Endothelial cell of umbilical vein (primary cell): ENCODE results near the gene CAMTA1. TPM values are rescaled to one million over a fixed set of nuclear protein-coding genes. Genes with fewer than 3 reads are reported as not detected.

Experiments used
- BruUV-seq: library from RNA; stranded (reverse); fragments of 400-500 nt; replicated peaks from 2 replicates; lab custom pipeline; 2021; lab: Mats Ljungman, UMichigan
- CTCF ChIA-PET: fragments of 300-600, 350-600 bp; sonication (Branson Sonifier 250); formaldehyde crosslinking; loops from one replicate; lab custom pipeline; 2021; ENCODE audit warnings: antibody characterized with exemption, inconsistent platforms; lab: Charles Lee
- POLR2A ChIA-PET: fragments of 300-600, 350-600 bp; sonication (Branson Sonifier 250); formaldehyde crosslinking; loops from one replicate; lab custom pipeline; 2021; ENCODE audit warnings: antibody characterized with exemption, inconsistent platforms; lab: Charles Lee
- DNase-seq: peaks from one replicate; pipeline ENCODE4 v3.0.0-alpha.2; 2011; ENCODE audit warnings: low read depth, low spot score
- FAIRE-seq: peaks from 2 replicates; lab custom pipeline; 2011; peaks lifted over from hg19 to GRCh38; lab: Jason Lieb, UNC
- H2AFZ ChIP-seq: 2 replicates; pipeline ENCODE4 v1.6.0; 2012; ENCODE audit warnings: low read depth, low read length, control low read depth, inconsistent platforms
- H3K27ac ChIP-seq: 2 replicates; pipeline ENCODE4 v1.5.1; 2011; ENCODE audit warnings: low read depth, mild to moderate bottlenecking, control low read depth, low read length, moderate library complexity; ENCODE audit not compliant: insufficient read depth
- H3K27me3 ChIP-seq, 2 experiments: 2 replicates each; pipeline versions ENCODE4 v1.6.0 to v1.6.1; 2011; ENCODE audit warnings: low read length in 2 of 2, mixed read lengths in 1 of 2; ENCODE audit not compliant: control insufficient read depth in 2 of 2, insufficient read depth in 2 of 2
- H3K36me3 ChIP-seq, 2 experiments: 2 replicates in 1 of 2; 3 replicates in 1 of 2; pipeline ENCODE4 v1.5.1; 2011; ENCODE audit warnings: low read length in 2 of 2, mild to moderate bottlenecking in 1 of 2, moderate library complexity in 1 of 2; ENCODE audit not compliant: control insufficient read depth in 2 of 2, insufficient read depth in 2 of 2; ENCODE audit errors: extremely low read depth in 1 of 2
- H3K4me1 ChIP-seq: 3 replicates; pipeline ENCODE4 v1.5.1; 2011; ENCODE audit warnings: mild to moderate bottlenecking, low read length; ENCODE audit not compliant: control insufficient read depth, insufficient read depth; ENCODE audit errors: extremely low read depth
- H3K4me2 ChIP-seq: 2 replicates; pipeline ENCODE4 v1.6.1; 2011; ENCODE audit warnings: low read length, control low read depth, mixed read lengths; ENCODE audit not compliant: insufficient read depth
- H3K4me3 ChIP-seq, 3 experiments: fragments of 200-600 bp in 1 of 3; sonication (generic), shearing (Covaris generic) in 1 of 3; replicated peaks in 1 of 3; 2 replicates each; pipeline ENCODE4 v1.5.1; 2011 to 2016; ENCODE audit warnings: control low read depth in 3 of 3, low read length in 3 of 3, mild to moderate bottlenecking in 2 of 3, inconsistent platforms in 1 of 3, low read depth in 1 of 3, moderate library complexity in 1 of 3; ENCODE audit not compliant: insufficient read depth in 1 of 3
- H3K79me2 ChIP-seq: 2 replicates; pipeline ENCODE4 v1.6.0; 2012; ENCODE audit warnings: low read length, inconsistent platforms; ENCODE audit not compliant: control insufficient read depth, insufficient read depth
- H3K9ac ChIP-seq: replicated peaks from 2 replicates; pipeline ENCODE3; 2011; ENCODE audit warnings: low read length, control low read depth; ENCODE audit not compliant: insufficient read depth; ENCODE audit errors: extremely low read depth
- H3K9me1 ChIP-seq: replicated peaks from 3 replicates; pipeline ENCODE4 v1.6.0; 2011; ENCODE audit warnings: mild to moderate bottlenecking, low read length; ENCODE audit not compliant: control insufficient read depth, insufficient read depth; ENCODE audit errors: extremely low read depth
- H3K9me3 ChIP-seq: replicated peaks from 2 replicates; pipeline ENCODE4 v1.5.1; 2012; ENCODE audit warnings: low read length, inconsistent platforms; ENCODE audit not compliant: control insufficient read depth, insufficient read depth
- H4K20me1 ChIP-seq: replicated peaks from 2 replicates; pipeline ENCODE3; 2011; ENCODE audit warnings: mild to moderate bottlenecking, low read length; ENCODE audit not compliant: control insufficient read depth, insufficient read depth; ENCODE audit errors: extremely low read depth
- EZH2 ChIP-seq: IDR thresholded peaks from 2 replicates; pipeline ENCODE4 v1.6.1; 2012; ENCODE audit warnings: borderline replicate concordance, low read depth, mild to moderate bottlenecking, moderate library complexity, low read length, inconsistent platforms; ENCODE audit not compliant: severe bottlenecking
- FOS ChIP-seq: IDR thresholded peaks from 2 replicates; pipeline ENCODE4 v1.6.1; 2011; ENCODE audit warnings: mild to moderate bottlenecking, low read length, moderate library complexity, borderline replicate concordance; ENCODE audit not compliant: insufficient read depth
- GATA2 ChIP-seq: IDR thresholded peaks from 2 replicates; pipeline ENCODE4 v1.7.0; 2011; ENCODE audit warnings: low read depth, mild to moderate bottlenecking, moderate library complexity, mixed read lengths, low read length; ENCODE audit not compliant: insufficient read length, insufficient read depth
- JUN ChIP-seq: IDR thresholded peaks from 2 replicates; pipeline ENCODE4 v1.6.1; 2011; ENCODE audit warnings: borderline replicate concordance, low read depth; ENCODE audit not compliant: insufficient read length, insufficient read depth
- MAX ChIP-seq: IDR thresholded peaks from 2 replicates; pipeline ENCODE4 v1.6.1; 2011; ENCODE audit not compliant: insufficient read depth, insufficient read length
- MYC ChIP-seq: IDR thresholded peaks from one replicate; pipeline ENCODE4 v1.6.1; 2011; ENCODE audit warnings: mild to moderate bottlenecking, low read depth, low read length
- POLR2A ChIP-seq: IDR thresholded peaks from 2 replicates; pipeline ENCODE4 v1.6.1; 2012; ENCODE audit warnings: low read depth, mild to moderate bottlenecking, control low read depth, low read length
- POLR2AphosphoS5 ChIP-seq: IDR thresholded peaks from 2 replicates; pipeline ENCODE4 v1.6.1; 2012; ENCODE audit warnings: low read depth, mild to moderate bottlenecking, control low read depth, low read length, moderate library complexity; ENCODE audit not compliant: insufficient read depth
- dilution Hi-C: fragments of 300-500 bp; cut with MboI; formaldehyde crosslinking; loops from one replicate; pipeline ENCODE4 v1.15.0; 2019; ENCODE audit warnings: low sequenced_read_pairs; ENCODE audit not compliant: extremely low pct_ligation_motif_present
- intact Hi-C: fragments of 100-400 bp; cut with micrococcal nuclease; formaldehyde crosslinking; loops from one replicate; pipeline ENCODE4 v1.10.0; 2022
- polyA plus RNA-seq, 4 experiments: library from polyadenylated mRNA; depleted of rRNA in 3 of 4; stranded (reverse) in 3 of 4; unstranded in 1 of 4; fragments of >200 nt; gene quantifications; 2 replicates each; pipeline versions ENCODE4 v1.2.1 to v1.2.3, GENCODE V29; 2011 to 2012; ENCODE audit warnings: missing spikeins in 1 of 4
- total RNA-seq: library from RNA; stranded (reverse); gene quantifications from 2 replicates; pipeline ENCODE4 v1.2.3, GENCODE V29; 2021
- TF ChIP-seq, protein P1 (sequence below), 2 donors: IDR thresholded peaks; 1 replicate in 1 of 2; 2 replicates in 1 of 2; pipeline ENCODE4 v1.5.1; 2011; ENCODE audit warnings: low read length in 2 of 2, mild to moderate bottlenecking in 2 of 2, moderate library complexity in 2 of 2, control low read depth in 1 of 2, inconsistent platforms in 1 of 2, low read depth in 1 of 2; ENCODE audit not compliant: insufficient read depth in 1 of 2; ENCODE audit errors: extremely low read depth in 1 of 2

Gene CAMTA1
- total and polyA plus RNA-seq, 2 donors (not counting 3 experiments of a cell fraction or from before 2014, with no cell fraction given), result 50.8 to 92.7 TPM

DNA sequence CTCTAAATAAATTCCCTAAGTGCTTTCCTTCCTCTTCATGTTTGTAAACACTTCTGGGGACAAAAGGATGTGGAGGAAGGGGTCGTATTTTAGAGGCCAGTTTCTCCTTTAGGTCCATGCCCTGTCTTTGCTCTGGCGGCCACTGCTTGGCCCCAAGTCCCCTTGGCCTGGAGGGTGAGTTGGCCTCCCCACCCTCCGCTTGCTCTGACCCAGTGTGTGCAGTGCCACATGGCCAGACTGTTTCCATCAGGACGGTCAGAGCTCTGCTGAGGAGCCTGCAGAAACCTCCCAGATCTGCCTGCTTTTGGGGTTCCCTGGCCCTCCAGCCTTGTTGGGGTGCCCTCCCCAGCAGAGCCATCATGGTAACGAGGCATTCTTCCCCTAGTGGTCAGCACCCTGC lies 127.8 kb downstream of the CAMTA1 start:
- dilution Hi-C loops, result no loop called here
- TF ChIP-seq POLR2A (no peak), MYC (no peak), JUN (no peak), MAX (no peak), GATA2 (no peak), EZH2 (no peak), FOS (no peak), POLR2AphosphoS5 (no peak)
- TF ChIP-seq, protein P1, sequence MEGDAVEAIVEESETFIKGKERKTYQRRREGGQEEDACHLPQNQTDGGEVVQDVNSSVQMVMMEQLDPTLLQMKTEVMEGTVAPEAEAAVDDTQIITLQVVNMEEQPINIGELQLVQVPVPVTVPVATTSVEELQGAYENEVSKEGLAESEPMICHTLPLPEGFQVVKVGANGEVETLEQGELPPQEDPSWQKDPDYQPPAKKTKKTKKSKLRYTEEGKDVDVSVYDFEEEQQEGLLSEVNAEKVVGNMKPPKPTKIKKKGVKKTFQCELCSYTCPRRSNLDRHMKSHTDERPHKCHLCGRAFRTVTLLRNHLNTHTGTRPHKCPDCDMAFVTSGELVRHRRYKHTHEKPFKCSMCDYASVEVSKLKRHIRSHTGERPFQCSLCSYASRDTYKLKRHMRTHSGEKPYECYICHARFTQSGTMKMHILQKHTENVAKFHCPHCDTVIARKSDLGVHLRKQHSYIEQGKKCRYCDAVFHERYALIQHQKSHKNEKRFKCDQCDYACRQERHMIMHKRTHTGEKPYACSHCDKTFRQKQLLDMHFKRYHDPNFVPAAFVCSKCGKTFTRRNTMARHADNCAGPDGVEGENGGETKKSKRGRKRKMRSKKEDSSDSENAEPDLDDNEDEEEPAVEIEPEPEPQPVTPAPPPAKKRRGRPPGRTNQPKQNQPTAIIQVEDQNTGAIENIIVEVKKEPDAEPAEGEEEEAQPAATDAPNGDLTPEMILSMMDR (IDR thresholded peaks at IDR 0.05; ENCODE audit: extremely low read depth in 1 of 2, insufficient read depth in 1 of 2, low read depth in 1 of 2, low read length in 2 of 2), result no peak

More for the DNA sequence above, 127.8 kb downstream of the CAMTA1 start:
- intact Hi-C loops, result no loop called here
- H3K4me2 ChIP-seq, result no peak overlapping the region
- H3K4me3 ChIP-seq, result no peak overlapping the region
- H3K27ac ChIP-seq, result no peak overlapping the region
- no peaks in the 10 kb centered on the region for H3K9me1 ChIP-seq
- no peak overlapping the region for H3K9ac ChIP-seq
- H4K20me1 ChIP-seq, result no peaks in the 10 kb centered on the region
- no peaks in the 10 kb centered on the region for H3K9me3 ChIP-seq
- CTCF ChIA-PET, result interaction anchor here (0.7 to 1.6 kb wide), 3 partner anchors 47 to 157 kb away, joined by 4 read pairs; no protein-coding TSS in a partner anchor
- no peaks in the 10 kb centered on the region for H3K27me3 ChIP-seq
- no peaks in the 10 kb centered on the region for H3K4me1 ChIP-seq
- no peak for DNase-seq
- no peak for FAIRE-seq
- BruUV-seq, result no TSS peak
- H3K36me3 ChIP-seq, result no peaks in the 10 kb centered on the region
- H3K79me2 ChIP-seq, result no peaks in the 10 kb centered on the region
- H2AFZ ChIP-seq, result no peak overlapping the region
- POLR2A ChIA-PET, result no interaction called here
